ENCODE measurements around the gene SYCP2.

DNA sequence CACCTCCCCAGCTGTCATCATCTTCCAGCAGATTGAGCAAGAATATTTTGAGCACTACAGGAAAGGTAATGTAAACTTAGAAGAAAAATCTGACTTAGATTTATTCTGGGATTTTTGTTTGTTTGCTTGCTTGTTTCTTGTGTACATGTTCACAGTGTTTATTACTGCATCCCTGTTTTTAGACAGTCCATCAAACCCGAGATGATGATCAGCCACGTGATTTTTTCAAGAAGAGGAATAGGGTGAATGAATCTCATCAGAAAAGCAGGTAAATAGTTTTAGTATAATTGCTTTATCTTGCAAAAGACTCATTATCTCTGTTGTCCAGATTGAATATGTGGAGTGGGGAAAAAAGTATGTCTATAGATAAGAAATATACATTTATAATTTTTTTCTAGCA, 8.8 kb upstream of the SYCP2 start:
- no peak for TF ChIP-seq GATA2 (IDR thresholded peaks at IDR 0.05; ENCODE audit: low read depth, low read length)
- no peak for TF ChIP-seq GATA3 (IDR thresholded peaks at IDR 0.05; ENCODE audit: low read depth, low read length)
